GM12892 (cell line): Measurements from ENCODE around the gene TPCN1.
"Not testable (repeated sequence)": the region's sequence is repeated elsewhere in the genome, so short reads cannot be mapped to it uniquely, and the experiment has no call there.

ENCODE experiments used
- DNase-seq: peaks from one replicate; pipeline ENCODE4 v3.0.0; 2011; ENCODE audit not compliant: insufficient read length
- FAIRE-seq: peaks from 2 replicates; lab custom pipeline; 2011; peaks lifted over from hg19 to GRCh38; lab: Jason Lieb, UNC
- POLR2A ChIP-seq: IDR thresholded peaks from 2 replicates; pipeline ENCODE4 v1.6.1; 2011; ENCODE audit warnings: low read depth, low read length, control low read depth
- POLR2AphosphoS5 ChIP-seq: IDR thresholded peaks from 2 replicates; pipeline ENCODE4 v1.6.1; 2011; ENCODE audit warnings: low read depth, low read length, control low read depth
- TAF1 ChIP-seq: IDR thresholded peaks from 2 replicates; pipeline ENCODE4 v1.6.1; 2011; ENCODE audit warnings: low read depth, mild to moderate bottlenecking, control low read depth, low read length, borderline replicate concordance

TPCN1 gene

DNA sequence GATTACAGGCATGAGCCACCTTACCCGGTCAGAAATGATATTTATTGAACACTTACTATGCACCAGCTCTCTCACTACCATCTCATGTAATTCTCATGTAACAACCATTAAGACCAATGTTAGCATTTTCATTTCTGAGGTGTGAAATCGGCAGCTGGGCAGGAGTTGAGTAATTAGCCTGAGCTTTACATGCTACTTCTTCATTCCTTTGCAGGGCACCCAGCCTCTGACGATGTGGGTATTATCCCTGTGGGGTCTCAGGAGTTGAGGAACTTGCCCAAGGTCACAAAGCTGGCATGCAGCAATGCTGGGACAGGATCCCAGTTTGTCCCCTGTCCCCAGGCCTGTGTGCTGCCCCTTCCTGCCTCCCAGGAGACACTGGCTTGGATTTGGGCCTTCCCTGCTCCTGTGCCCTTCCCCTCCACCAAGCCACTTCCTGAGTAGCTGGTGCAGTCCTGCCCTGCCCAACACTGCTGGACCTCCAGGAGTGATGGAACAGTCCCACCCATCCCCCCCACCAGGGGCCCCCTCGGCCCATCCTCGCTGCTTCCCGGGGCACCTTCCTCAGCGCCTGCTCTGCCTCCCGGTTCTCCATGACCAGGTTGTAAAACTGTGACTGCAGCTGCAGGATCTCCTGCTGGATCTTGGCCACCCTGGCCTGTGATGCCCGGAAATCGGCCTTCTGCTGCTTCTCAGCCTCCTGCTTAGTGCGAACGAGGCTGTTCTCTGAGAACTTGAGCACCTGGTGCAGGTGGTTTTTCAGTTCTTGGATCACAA is 21.1 kb upstream of the TPCN1 start:
- no peak for TF ChIP-seq POLR2AphosphoS5
- TF ChIP-seq POLR2A = no peak
- TF ChIP-seq TAF1 = no peak
- FAIRE-seq = no peak
- DNase-seq = no peak

GRCh38 chr12:113201187-113202177 is 19.8 kb upstream of the TPCN1 start:
- TF ChIP-seq POLR2AphosphoS5 (no peak), POLR2A (no peak), TAF1 (no peak)
- no peak for FAIRE-seq

DNA sequence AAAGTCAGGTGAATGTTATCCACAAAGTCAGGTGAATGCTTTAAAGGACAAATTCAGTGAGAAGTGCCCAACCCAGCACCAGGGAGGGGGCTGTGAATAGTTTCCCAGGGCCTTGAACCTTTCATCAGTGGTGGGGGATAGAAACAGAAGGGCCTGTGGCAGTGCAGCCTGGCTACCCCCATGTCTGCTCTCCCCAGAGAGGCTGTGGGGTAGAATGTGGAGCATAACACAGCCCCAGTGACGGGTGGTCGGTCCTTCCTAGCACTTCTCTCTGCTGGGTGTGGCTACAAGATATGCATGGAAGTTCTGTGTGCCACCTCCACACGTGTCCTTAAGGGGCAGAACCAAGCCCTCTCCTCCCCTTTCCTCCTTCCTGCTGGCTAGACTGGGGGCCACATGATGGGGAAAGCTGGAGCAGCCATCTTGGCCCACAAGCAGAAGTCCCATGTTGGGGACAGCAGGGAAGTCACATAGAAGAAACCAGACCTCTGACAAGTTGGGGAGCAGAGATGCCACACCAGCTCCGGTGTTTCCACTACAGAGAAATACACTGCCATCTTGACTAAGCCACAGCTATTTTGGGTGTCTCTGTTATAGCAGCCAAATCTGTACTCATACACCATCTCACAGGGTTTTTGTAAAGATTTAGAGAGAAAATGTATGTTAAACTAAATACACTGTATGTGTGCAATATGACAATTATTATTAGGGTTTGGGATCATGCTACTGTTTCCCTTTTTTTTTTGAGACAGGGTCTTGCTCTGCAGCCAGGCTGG is 18.8 kb upstream of the TPCN1 start:
- TF ChIP-seq POLR2AphosphoS5 (no peak), TAF1 (no peak), POLR2A (no peak)
- FAIRE-seq (no peak), DNase-seq (no peak)

More at GRCh38 chr12:113201187-113202177, 19.8 kb upstream of the TPCN1 start:
- no peak for DNase-seq

DNA sequence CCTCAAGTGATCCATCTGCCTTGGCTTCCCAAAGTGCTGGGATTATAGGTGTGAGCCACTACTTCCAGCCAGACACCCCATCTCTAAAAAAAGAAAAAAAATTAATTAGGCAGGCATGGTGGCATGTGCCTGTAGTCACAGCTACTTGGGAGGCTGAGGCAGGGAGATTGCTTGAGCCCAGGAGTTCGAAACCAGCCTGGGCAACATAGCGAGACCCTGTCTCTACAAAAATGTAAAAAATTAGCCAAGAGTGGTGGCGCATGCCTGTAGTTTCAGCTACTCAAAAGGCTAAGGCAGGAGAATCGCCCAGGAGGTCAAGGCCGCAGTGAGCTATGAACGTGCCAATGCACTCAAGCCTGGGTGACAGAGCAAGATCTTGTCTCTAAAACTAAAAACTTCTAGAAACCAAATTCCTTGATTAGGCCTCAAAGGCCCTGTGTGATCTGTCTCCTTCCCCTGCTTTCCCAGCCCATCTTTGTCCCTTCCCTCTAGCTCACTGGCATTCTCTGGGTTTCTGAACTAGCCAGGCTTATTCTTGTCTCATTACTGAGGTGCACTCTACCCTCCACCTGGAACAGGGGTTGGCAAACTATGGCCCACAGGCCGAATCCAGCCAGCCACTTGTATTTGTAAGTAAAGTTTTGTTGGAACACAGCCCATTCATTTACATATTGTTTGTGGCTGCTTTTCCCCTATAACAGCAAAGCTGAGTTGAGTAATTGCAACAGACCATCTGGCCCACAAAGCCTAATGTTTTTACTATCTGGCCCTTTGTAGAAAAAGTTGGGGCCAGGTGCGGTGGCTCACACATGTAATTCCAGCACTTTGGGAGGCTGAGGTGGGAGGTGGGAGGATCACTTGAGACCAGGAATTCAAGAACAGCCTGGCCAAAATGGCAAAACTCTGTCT is 17.2 kb upstream of the TPCN1 start:
- FAIRE-seq = no peak
- TF ChIP-seq TAF1 = no peak
- no peak for TF ChIP-seq POLR2AphosphoS5
- no peak for TF ChIP-seq POLR2A
- DNase-seq = no peak

GRCh38 chr12:113204804-113205203 is 16.5 kb upstream of the TPCN1 start:
- no peak for FAIRE-seq
- no peak for TF ChIP-seq POLR2AphosphoS5
- no peak for TF ChIP-seq TAF1
- TF ChIP-seq POLR2A = no peak
- DNase-seq = no peak

DNA sequence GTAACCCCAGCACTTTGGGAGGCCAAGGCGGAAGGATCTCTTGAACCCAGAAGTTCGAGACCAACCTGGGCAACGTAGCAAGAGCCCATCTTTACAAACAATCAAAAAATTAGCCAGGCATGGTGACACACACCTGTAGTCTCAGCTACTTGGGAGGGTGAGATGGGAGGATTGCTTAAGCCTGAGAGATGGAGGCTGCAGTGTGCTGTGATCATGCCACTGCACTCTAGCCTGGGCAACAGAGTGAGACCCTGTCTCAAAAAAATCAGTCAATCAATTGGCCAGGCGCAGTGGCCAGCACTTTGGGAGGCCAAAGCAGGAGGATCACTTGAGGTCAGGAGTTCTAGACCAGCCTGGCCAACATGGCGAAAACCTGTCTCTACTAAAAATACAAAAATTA is 14.5 kb upstream of the TPCN1 start:
- not testable (repeated sequence) for FAIRE-seq, DNase-seq

DNA sequence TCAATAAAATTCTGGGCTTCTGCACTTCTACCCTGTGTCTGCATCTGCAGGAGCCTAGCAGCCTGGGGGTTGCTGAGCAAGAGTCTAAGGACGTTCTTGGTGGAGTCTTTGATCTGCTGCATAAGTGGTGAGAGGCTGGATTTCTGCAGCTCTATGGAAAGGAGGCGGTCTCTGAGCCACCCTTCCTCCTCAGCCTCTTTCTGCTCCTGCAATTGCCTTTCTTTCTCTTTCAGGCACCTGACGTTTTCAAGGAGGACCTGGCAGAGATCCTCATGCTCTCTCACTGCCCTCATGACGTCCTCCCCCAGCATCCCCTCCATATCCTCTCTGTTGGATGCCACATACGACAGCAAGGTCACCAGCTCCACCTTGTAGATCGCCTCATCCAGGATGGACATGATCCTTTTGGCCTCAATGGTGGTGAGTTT is 13.6 kb upstream of the TPCN1 start:
- FAIRE-seq (no peak), DNase-seq (no peak)
- TF ChIP-seq POLR2A = no peak
- no peak for TF ChIP-seq TAF1
- TF ChIP-seq POLR2AphosphoS5 = no peak

DNA sequence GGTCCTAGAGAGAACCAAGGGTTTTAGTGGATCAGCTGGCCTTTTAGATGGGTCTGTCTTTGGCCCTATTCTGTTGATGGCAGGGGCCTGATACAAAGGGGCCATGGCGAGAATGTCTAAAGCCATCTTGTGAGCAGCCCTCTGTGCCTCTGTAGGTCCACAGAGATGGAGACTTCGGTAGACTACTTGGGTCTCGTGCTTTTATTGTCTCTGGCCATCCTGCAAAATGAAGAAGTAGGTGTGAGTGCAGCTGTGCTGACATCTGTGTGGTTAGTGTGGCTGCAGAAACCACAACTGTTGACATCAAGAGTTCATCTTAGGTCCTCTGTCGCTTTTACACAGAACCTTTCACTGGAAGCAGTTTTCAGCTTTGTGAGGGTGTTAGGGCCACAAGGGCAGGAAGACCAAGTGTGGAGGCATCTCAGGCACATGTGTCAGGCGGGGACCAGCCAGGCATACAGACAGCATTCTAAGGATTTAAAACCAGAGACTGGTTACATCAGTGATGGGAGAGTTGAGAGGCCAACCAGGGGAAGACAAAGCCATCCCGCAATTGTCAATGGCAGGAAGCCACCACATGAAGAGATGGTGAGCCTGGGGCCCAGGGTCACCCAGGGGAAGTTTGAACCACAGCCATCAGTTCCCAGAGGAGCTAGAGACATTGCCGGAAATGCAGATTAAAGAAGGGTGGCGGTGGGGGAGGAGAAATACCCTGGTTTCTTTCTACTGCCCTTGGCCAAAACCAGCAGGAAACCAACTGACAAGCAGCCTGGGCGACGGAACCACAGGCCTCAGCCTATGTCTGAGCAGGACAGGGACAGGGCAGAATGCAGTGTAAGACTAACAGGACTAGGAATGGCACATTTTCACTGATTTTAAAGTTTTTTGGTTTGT is 13.0 kb upstream of the TPCN1 start:
- FAIRE-seq = peak; percentile 97
- DNase-seq = no peak
- TF ChIP-seq TAF1 (no peak), POLR2AphosphoS5 (peak; percentile 54), POLR2A (peak; percentile 26; the same call in 1 of the 2 replicates)

DNA sequence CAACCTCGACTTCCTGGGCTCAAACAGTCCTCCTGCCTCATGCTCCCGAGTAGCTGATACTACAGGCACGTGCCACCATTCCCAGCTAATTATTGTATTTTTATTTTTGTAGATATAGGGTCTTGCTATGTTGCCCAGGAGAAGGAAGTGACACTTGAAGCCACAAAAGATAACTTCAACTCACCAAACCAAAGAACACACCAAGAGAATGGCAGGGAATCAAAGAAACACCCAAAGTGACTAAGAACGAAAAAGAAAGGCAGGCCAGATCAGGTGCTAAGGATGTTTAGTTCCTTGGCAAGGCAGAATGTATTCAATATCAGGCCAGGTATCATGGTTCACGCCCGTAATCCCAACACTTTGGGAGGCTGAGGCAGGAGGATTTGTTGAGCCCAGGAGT is 10.1 kb upstream of the TPCN1 start:
- DNase-seq (no peak), FAIRE-seq (no peak)
- TF ChIP-seq POLR2AphosphoS5 = no peak
- TF ChIP-seq POLR2A = no peak
- no peak for TF ChIP-seq TAF1

GRCh38 chr12:113214895-113215400 is 6.3 kb upstream of the TPCN1 start:
- FAIRE-seq (peak; percentile 81), DNase-seq (no peak)
- TF ChIP-seq POLR2A = no peak
- TF ChIP-seq TAF1 = no peak
- TF ChIP-seq POLR2AphosphoS5 = no peak
